ENCODE data around the gene CEBPA.

CEBPA gene

GRCh38 chr19:33251076-33251475 lies 51.3 kb downstream of the CEBPA start:
- no peak overlapping the region for H3K27ac ChIP-seq
- no peak for TF ChIP-seq ZFX (IDR thresholded peaks at IDR 0.05)
- TF ChIP-seq CTCF (conservative IDR thresholded peaks at IDR 0.05) = no peak

- TF ChIP-seq CTCF (conservative IDR thresholded peaks at IDR 0.05) = no peak
- no peak for TF ChIP-seq ZFX (IDR thresholded peaks at IDR 0.05)
- no peak overlapping the region for H3K27ac ChIP-seq
Observed at GRCh38 chr19:33250500-33250899, 51.8 kb downstream of the CEBPA start.

Measured in C4-2B (cell line).